GM13976 (cell line): Measurements from ENCODE around the gene TPD52L2.
"Not testable (repeated sequence)": the region's sequence is repeated elsewhere in the genome, so short reads cannot be mapped to it uniquely, and the experiment has no call there.

Source experiments
- DNase-seq: peaks from one replicate; pipeline ENCODE4 v3.0.0; 2012; ENCODE audit warnings: low spot score
- CTCF ChIP-seq: IDR thresholded peaks from 2 replicates; pipeline ENCODE4 v1.5.1; 2012; ENCODE audit warnings: borderline replicate concordance, mild to moderate bottlenecking; ENCODE audit not compliant: insufficient read depth; ENCODE audit errors: extremely low read depth, missing control alignments, control extremely low read depth
- in situ Hi-C: fragments of 300-500 bp; cut with MboI; formaldehyde crosslinking; loops from one replicate; pipeline ENCODE4 v1.12.0; 2022; ENCODE audit warnings: low sequenced_read_pairs, mixed read lengths, inconsistent platforms; ENCODE audit not compliant: unreplicated experiment

Gene TPD52L2

GRCh38 chr20:63926298-63926697, 61.2 kb downstream of the TPD52L2 start:
- in situ Hi-C loops = no loop called here
- no peak for TF ChIP-seq CTCF
- no peak for DNase-seq

- in situ Hi-C loops = no loop called here
- no peak for TF ChIP-seq CTCF
- DNase-seq = no peak
Observed at GRCh38 chr20:63929071-63929470, 64.0 kb downstream of the TPD52L2 start.

DNA sequence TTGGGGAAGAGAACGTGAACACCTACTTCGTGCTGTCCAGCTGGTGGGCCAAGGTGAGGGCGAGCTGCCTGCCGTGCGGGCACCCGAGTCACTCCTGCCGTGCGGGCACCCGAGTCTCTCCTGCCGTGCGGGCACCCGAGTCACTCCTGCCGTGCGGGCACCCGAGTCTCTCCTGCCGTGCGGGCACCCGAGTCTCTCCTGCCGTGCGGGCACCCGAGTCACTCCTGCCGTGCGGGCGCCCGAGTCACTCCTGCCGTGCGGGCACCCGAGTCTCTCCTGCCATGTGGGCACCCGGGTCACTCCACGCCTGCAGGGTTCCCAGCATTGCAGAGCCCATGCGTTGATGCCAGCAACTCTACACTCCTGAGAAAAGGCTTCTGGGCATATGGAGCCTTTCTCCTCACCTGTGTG, 64.4 kb downstream of the TPD52L2 start:
- in situ Hi-C loops, DNase-seq: not testable (repeated sequence)

- no peak for TF ChIP-seq CTCF
- DNase-seq = no peak
- in situ Hi-C loops = no loop called here
Observed at GRCh38 chr20:63930971-63931553, 66.0 kb downstream of the TPD52L2 start.

DNA sequence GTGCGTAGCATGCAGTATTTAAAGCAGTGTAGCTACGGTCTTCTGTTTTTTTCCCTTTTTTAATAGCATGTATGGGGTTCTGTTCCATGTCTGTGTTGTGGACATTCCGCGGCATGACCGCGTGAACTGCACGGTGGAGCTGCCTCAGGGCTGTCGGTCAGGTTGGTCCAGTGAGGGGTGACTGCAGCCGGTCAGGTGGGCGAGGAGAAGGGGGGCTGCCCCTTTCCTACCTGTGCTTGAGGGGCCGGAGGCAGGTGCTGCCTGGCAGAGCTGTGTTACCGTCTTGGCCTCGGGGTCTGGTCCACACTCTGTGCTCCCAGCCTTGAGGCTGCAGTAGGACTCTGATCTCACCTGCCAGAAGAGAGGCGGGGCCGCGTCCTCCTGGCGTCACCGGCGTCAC, 66.7 kb downstream of the TPD52L2 start:
- no peak for DNase-seq
- TF ChIP-seq CTCF = no peak
- in situ Hi-C loops = no loop called here

GRCh38 chr20:63932606-63933160, 67.6 kb downstream of the TPD52L2 start:
- in situ Hi-C loops = no loop called here
- DNase-seq = no peak
- no peak for TF ChIP-seq CTCF

DNA sequence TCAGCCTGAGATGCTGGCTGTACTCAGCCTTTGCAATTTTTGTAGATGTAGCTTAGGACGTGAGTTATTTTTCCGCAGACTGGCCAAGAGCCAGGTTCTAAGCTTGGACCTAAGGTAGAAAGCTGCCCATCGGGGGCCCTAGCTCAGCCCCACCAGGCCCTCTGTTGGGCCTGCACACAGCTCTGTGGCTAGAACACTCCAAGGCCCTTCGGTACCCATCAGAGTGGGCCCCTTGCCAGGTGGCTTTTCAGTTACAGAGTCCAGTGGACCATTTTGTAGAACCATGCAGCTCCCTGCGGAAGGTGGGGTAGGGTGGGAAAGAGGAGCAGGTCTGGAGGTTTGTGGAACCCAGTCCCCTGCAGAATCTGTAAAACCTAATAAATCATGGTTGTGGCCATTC, 68.6 kb downstream of the TPD52L2 start:
- TF ChIP-seq CTCF = no peak
- DNase-seq = no peak

More for the DNA sequence above, 68.6 kb downstream of the TPD52L2 start:
- in situ Hi-C loops = no loop called here
